Measurements from ENCODE around the gene APBB1IP. TPM values are rescaled to one million over a fixed set of nuclear protein-coding genes. Genes with fewer than 3 reads are reported as not detected.

The APBB1IP gene
- total RNA-seq, 4 donors from 2014 or later = 3.3 to 32.2 (median 4.9) TPM

- no peaks in the 10 kb centered on the region for H3K4me1 ChIP-seq
Observed at GRCh38 chr10:26408858-26409494, 29.2 kb upstream of the APBB1IP start.

DNA sequence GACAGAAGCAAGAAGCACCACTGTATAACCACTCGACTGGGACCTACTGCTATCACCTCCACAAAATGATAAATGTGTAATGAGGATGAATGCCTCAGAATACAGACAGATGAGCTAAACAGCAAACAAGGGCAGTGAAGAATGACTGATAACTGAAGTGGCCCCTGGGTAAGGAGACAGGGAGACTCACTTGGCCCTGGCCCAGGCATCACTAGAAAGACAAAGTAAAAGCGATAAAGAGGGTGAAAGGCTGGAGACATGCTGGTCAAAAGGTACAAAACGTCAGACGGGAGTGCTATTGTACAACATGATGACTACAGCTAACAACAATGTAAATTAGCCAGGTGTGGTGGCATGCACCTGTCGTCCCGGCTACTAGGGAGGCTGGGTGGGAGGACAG is 27.8 kb upstream of the APBB1IP start:
- H3K4me1 ChIP-seq = no peaks in the 10 kb centered on the region
- no peak overlapping the region for H3K27ac ChIP-seq
- no peak for DNase-seq
- no peaks in the 10 kb centered on the region for H3K9me3 ChIP-seq
- no peaks in the 10 kb centered on the region for H3K36me3 ChIP-seq
- TF ChIP-seq, protein P1, sequence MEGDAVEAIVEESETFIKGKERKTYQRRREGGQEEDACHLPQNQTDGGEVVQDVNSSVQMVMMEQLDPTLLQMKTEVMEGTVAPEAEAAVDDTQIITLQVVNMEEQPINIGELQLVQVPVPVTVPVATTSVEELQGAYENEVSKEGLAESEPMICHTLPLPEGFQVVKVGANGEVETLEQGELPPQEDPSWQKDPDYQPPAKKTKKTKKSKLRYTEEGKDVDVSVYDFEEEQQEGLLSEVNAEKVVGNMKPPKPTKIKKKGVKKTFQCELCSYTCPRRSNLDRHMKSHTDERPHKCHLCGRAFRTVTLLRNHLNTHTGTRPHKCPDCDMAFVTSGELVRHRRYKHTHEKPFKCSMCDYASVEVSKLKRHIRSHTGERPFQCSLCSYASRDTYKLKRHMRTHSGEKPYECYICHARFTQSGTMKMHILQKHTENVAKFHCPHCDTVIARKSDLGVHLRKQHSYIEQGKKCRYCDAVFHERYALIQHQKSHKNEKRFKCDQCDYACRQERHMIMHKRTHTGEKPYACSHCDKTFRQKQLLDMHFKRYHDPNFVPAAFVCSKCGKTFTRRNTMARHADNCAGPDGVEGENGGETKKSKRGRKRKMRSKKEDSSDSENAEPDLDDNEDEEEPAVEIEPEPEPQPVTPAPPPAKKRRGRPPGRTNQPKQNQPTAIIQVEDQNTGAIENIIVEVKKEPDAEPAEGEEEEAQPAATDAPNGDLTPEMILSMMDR (IDR thresholded peaks at IDR 0.05) = no peak
- no peaks in the 10 kb centered on the region for H3K27me3 ChIP-seq
- no peak overlapping the region for H3K4me3 ChIP-seq

More at GRCh38 chr10:26408858-26409494, 29.2 kb upstream of the APBB1IP start:
- TF ChIP-seq, protein P1 (IDR thresholded peaks at IDR 0.05) = no peak
- TF ChIP-seq POLR2A (IDR thresholded peaks at IDR 0.05) = no peak
- H3K36me3 ChIP-seq = no peaks in the 10 kb centered on the region
- H3K27ac ChIP-seq = no peak overlapping the region
- no peaks in the 10 kb centered on the region for H3K9me3 ChIP-seq
- DNase-seq = no peak
- no peak overlapping the region for H3K4me3 ChIP-seq
- H3K27me3 ChIP-seq = no peaks in the 10 kb centered on the region

DNA sequence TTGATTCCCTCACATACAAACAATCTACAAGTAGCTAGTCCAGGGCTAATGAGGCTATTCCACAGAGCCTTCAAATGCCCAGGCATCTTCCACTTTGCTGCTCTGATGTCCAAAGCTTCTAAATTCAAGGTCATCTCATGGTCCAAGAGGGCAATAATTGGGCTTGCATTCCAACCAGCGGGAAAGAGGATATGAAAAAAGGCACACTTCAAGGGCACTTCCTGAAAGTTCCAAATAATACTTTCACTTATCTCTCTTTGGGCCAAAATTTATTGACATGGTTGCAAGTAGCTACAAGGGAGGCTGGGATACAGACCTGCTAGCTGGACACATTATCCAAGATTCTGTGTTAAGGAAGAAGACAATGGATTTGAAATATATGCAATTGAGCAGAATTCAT is 25.2 kb upstream of the APBB1IP start:
- Histone ChIP-seq H3K36me3 (no peaks in the 10 kb centered on the region), H3K9me3 (no peaks in the 10 kb centered on the region), H3K4me1 (no peaks in the 10 kb centered on the region), H3K27ac (no peak overlapping the region), H3K4me3 (no peak overlapping the region), H3K27me3 (no peaks in the 10 kb centered on the region)
- no peak for DNase-seq
- TF ChIP-seq POLR2A (IDR thresholded peaks at IDR 0.05) = no peak

DNA sequence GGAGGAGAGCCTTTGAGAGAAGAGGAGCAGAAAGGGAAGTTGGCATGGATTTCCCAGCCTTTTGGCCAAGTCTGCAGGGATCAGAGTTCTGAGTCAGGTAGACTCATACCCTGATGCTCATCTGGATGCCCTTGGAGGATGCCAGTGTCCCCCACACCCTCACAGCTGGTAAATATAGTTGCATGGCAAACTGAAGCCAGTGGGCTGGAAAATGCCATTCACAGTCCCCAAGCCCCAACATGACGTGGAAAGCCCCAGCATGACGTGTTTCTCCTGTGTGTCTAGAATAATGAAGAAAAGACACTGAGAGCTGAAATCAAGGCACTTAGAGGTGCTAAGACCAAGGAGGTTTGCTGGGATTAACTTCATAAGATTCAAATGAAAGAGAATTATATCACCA is 24.8 kb upstream of the APBB1IP start:
- no peaks in the 10 kb centered on the region for H3K27me3 ChIP-seq
- no peak for DNase-seq
- TF ChIP-seq POLR2A (IDR thresholded peaks at IDR 0.05) = no peak
- TF ChIP-seq, protein P1 (IDR thresholded peaks at IDR 0.05) = no peak
- no peaks in the 10 kb centered on the region for H3K9me3 ChIP-seq
- H3K4me1 ChIP-seq = no peaks in the 10 kb centered on the region
- no peaks in the 10 kb centered on the region for H3K36me3 ChIP-seq
- no peak overlapping the region for H3K27ac ChIP-seq
- no peak overlapping the region for H3K4me3 ChIP-seq

DNA sequence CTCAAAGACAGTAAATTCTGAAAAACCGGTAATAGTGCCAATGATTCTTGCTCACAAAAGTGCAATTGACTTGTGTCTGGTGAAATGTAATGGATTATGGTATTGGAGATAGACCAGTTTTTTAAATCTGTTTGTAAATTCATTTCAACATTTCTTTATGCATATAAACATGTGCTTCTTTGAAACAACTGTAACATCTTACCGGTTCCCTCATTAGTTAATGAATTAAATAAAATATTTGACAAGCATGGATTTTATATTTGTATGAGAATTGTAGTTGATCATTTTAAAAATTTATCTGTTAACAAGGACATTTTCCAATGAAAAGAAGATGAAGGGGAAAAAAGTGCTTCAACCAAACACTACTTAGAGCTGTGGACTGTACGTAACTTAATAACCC is 21.0 kb upstream of the APBB1IP start:
- no peak for DNase-seq
- Histone ChIP-seq H3K27me3 (no peaks in the 10 kb centered on the region), H3K9me3 (no peaks in the 10 kb centered on the region), H3K4me3 (no peak overlapping the region), H3K4me1 (no peaks in the 10 kb centered on the region), H3K27ac (no peak overlapping the region), H3K36me3 (no peaks in the 10 kb centered on the region)
- TF ChIP-seq, protein P1 (IDR thresholded peaks at IDR 0.05) = no peak
- TF ChIP-seq POLR2A (IDR thresholded peaks at IDR 0.05) = no peak

DNA sequence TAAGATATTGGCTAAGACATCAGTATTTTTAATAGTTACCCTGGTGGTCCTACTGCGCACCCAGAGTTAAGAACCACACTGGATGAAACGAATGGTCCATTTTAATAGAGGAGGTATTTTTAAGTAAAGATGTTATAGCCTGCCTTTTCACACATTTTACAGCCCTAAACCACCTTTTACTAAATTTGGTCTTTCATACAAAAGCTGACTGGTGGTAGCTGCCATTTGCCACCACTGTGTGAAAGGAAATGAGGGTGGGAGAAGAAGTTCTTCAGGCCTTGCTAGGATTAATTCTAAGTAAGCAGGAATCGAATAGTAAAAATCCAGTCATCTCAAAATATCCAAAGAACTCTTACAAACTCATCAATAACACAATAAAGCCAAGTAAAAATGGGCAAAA is 15.2 kb upstream of the APBB1IP start:
- TF ChIP-seq, protein P1 (IDR thresholded peaks at IDR 0.05) = no peak
- TF ChIP-seq POLR2A (IDR thresholded peaks at IDR 0.05) = no peak
- Histone ChIP-seq H3K9me3 (no peaks in the 10 kb centered on the region), H3K4me1 (no peaks in the 10 kb centered on the region)

More for the DNA sequence above, 15.2 kb upstream of the APBB1IP start:
- Histone ChIP-seq H3K4me3 (no peak overlapping the region), H3K27ac (no peak overlapping the region), H3K27me3 (no peaks in the 10 kb centered on the region), H3K36me3 (no peaks in the 10 kb centered on the region)
- DNase-seq = no peak
